Astrocyte of the spinal cord (primary cell): ENCODE data around the gene VAV2.

ENCODE experiments used
- DNase-seq: peaks from one replicate; pipeline ENCODE4 v3.0.0; 2011; ENCODE audit warnings: low read depth, low spot score
- H3K4me3 ChIP-seq: 2 replicates; pipeline ENCODE4 v1.5.1; 2011; ENCODE audit warnings: low read depth, mild to moderate bottlenecking, low read length, moderate library complexity
- in situ Hi-C: cut with HindIII; loops from 2 replicates; pipeline ENCODE4 v1.10.0; 2017; ENCODE audit warnings: low sequenced_read_pairs
- TF ChIP-seq, protein P1 (sequence below): IDR thresholded peaks from 2 replicates; pipeline ENCODE4 v1.5.1; 2012; ENCODE audit warnings: low read depth, mild to moderate bottlenecking, low read length, inconsistent platforms

Gene VAV2

DNA sequence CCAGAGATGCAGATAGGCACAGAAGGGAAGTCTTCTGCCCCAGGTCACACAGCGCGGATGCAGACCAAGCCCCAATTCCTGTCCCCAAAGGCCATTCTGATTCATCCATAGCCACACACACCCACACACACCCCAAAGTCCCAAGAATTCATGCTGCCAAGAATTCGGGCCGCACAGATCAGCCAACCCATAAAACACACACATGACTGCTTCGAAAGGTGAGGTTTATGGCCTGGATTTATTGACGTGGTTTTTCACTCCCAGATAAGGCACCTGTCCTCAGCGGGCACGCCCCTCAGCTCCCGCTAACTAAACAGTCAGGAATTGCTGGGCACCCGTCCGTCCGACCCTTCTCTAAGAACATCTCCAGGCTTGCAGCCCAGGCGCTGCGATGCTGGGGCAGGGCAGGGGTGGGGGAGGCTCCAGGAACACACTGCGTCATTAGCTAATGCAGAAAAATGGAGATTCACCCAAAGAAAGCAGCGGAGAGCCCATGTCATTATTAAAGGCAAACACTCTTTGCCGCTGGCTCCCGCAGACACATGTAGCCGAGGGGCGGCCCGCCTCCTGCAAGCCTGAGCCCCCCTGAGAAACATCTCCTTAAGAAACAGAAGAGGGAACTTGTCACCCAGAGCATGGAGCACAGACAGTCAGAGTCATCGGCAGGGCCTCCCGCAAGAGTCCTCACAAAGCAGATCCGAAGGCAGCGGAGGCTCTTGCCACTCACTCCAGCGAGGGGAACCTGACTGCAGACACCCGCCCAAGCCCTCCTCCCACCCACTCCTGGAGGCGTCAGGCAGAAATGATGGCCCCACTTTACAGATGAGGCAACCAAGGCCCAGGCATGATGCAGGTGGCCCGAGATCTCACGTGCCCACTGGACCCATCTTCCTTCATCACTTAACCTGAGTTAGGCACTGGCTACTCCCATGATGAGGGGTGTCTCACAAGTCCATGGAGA is 19.9 kb downstream of the VAV2 start:
- TF ChIP-seq, protein P1, sequence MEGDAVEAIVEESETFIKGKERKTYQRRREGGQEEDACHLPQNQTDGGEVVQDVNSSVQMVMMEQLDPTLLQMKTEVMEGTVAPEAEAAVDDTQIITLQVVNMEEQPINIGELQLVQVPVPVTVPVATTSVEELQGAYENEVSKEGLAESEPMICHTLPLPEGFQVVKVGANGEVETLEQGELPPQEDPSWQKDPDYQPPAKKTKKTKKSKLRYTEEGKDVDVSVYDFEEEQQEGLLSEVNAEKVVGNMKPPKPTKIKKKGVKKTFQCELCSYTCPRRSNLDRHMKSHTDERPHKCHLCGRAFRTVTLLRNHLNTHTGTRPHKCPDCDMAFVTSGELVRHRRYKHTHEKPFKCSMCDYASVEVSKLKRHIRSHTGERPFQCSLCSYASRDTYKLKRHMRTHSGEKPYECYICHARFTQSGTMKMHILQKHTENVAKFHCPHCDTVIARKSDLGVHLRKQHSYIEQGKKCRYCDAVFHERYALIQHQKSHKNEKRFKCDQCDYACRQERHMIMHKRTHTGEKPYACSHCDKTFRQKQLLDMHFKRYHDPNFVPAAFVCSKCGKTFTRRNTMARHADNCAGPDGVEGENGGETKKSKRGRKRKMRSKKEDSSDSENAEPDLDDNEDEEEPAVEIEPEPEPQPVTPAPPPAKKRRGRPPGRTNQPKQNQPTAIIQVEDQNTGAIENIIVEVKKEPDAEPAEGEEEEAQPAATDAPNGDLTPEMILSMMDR = no peak
- in situ Hi-C loops = no loop called here
- H3K4me3 ChIP-seq = no peak overlapping the region
- DNase-seq = no peak

DNA sequence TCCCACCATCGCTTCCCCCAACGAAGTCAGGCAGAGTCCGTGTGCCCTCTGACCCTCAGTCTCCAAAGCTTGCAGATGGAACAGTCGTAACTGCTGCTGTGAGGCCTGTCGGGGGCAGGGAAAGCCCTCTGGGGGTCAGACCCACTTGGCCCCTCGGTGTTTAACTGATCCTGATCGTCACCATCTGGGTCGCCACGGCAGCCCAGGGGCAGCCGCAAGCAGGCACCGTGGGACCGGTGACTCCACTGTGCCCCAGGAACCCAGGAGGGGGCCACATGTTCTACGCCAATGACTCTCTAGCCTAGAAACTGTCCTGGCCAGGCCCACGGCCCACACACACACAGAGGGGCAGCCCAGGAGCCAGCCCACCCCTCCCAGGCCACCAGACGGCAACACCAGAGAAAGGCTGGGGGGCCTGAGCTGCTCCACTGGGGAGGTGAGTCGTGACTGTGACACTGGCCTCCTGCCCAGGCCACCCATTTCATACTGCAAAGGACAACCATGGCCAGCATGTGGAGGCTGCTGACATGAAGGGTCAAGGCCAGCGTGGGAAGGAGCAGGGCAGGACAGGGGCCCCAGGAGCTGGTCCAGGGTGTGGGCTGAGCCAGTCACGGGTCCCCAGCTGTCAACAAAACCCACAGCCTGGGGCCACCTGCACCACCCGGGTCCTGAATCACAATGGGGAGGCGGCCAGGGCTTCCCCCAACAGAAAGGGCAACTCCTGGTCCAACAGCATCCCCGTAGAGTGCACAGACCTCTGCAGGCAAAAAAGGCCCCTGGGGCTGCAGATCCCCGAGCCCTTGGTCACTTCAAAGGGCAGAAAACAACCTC is 20.8 kb downstream of the VAV2 start:
- in situ Hi-C loops = no loop called here
- TF ChIP-seq, protein P1 = no peak
- no peak for DNase-seq
- H3K4me3 ChIP-seq = no peak overlapping the region

DNA sequence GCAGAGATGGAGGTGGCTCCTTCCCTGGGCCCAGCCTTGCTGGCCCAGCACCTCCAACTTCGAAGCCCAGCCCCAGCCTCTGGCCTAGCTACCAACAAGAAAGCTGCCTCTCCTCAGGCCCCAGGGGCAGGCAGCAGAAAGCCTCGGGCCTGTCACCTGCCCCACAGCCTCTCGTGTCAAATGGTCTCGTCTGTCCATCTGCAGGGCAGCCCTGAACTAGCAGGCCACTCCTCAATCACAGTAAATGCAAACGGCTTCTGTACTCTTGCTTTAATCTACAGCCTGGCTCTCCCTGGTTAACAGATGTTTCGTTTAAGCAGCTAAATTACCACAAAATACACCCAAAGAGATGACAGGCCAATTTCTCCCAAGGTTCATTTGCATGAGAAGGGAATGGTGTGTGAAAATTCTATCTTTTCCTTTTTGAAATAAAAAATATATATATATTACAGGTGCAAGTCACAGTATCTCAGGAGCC is 21.5 kb downstream of the VAV2 start:
- H3K4me3 ChIP-seq = no peak overlapping the region
- TF ChIP-seq, protein P1 = no peak
- no peak for DNase-seq
- in situ Hi-C loops = no loop called here

DNA sequence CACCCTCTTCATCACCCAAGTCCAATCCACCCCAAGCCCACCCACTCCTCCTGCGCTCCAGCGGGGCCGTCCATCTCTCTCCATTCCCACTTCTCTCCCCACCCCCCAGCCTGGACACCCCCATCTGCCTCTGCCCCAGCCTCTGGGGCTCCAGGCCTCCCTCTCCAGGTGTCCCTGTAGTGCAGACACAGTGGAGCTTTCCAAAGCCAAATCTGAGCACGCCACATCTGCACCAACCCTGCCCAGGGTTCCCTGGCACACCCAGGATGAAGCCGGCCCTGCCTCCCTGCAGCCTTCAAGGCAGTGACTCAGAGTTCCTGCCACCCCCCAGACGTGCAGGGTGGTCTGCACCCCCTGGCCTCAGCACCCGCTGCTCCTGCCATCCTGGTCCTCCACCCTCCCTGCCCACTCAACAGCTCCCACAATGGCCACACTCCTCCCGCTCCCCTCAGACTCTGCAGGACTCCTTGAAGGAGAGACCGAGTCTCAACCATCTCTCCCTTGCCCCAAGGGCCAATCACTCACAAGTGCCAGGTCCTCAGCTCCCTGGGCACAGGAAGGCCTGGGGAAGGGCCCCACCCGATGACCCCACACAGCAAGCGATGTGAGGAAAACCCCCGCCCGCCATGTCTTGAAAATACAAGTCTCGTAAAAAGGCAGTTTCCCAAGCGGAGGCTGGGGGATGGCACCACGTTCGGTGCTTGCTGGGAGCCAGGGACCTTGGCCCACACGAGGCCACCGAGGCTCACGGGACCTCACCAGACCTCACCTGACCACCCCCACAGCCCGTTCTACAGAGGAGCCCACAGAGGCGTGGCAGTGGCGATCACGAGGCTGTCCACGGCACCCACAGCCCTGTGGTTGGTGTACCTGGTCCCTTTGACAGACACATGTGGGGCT is 22.2 kb downstream of the VAV2 start:
- TF ChIP-seq, protein P1 = no peak
- in situ Hi-C loops = no loop called here
- no peak overlapping the region for H3K4me3 ChIP-seq
- DNase-seq = no peak

DNA sequence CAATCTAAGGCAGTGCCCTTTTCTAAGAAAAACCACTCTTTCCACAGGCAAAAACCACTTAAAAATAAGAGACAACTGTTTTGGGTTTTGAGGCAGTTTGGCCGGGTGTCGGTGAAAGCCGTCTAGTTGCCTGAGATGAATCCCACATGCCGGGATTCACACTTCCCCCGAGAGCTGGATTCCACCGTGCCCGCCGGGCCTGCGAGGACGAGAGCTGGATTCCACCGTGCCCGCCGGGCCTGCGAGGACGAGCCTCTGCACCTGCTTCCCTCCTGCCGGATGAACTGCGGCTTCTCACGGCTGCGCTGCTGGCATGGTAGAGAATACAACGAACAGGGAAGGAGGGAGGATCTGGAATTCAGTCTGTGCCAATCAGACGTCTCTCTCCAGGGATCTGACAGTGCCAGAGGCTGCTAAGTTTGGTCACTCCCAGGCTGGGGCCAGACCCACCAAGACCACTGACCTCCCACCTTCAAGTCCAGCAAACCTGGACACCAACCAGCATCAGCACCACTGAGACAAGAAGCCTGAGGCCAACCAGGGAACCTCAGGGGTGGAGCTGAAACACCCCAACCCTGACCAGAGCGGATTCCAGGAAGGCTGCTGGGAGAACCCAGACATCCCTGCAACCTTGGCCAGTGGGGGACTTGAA is 23.0 kb downstream of the VAV2 start:
- H3K4me3 ChIP-seq = no peak overlapping the region
- TF ChIP-seq, protein P1 = no peak
- no peak for DNase-seq
- in situ Hi-C loops = no loop called here
